AG20443 (cell line): ENCODE measurements around the gene PLOD3.

Experiments
- DNase-seq: peaks from one replicate; pipeline ENCODE4 v3.0.0; 2012; ENCODE audit warnings: low spot score, mixed read lengths

The PLOD3 gene

DNA sequence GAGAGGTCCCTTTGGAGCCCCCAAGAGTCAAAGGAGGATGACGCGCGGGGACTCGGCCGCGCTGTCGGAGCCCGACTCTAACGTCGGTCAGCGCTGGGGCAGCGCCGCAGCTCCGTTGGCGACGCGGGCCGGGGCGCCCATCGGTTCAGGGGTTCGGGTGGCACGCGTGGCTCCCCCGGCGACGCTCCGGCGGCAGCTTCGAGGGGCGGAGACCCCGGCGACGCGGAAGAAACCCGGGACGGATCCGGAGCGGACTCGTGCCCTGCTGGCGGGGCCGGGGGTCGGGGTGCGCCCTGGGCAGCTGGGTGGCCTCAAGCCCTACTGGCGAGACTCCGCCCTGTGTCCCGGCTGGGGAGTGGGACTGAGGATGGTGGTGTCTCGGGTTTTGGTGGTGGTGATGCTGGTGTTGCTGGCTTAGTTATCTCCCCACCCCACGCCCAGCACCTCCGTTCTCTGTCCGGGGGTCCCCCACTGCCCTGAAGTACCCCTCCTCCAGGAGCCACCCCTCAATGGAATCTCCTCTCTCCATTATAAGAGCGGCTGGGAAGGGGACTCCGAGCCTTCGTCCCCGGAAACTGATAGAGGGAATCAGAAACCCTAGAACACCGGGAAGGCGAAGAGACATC, 37.1 kb downstream of the PLOD3 start, which contains the start of gene NAT16:
TSS of gene NAT16 (minus strand) at position 164 of the 626 bp plus-strand sequence. CDS start 5,486 bp downstream, outside the sequence.
- DNase-seq = no peak

DNA sequence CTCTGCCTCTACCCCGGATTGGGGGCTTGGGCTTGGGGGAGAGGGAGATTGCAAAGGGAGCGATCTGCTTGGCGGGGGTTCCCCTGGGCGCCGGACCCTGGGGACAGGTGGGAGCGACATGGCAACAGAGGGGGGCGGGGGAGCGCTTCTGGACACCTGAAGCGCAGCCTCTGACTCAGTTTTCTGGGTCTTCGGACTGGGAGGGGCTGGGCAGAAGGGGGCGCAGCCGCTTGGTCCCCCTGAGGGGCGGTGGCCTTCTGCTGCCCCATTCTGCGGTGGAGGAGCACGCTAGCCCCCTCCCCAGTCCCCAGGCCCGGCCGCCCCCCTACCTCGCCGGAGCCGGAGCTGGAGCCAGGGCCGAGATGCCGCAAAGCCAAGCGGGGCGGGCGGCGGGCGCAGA, 37.7 kb downstream of the PLOD3 start:
- no peak for DNase-seq

DNA sequence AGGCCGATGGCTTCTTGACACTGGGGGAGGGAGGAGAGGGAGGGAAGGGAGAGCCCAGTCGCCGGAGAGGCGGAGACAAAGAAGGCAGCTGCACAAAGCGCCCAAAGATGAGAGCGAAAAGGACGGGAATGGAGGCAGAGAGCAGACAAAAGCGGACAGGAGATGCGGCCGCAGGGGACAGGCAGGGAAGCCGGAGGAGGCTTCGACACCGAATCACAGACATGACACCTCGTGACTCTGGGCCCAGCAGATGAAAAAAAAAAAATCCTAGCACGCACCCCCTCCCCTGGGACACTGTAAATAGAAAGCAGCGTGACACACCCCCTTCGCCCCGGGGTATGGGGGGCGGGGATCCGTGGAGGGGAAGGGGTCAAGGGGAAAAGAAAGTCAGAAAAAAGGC, 38.3 kb downstream of the PLOD3 start:
- no peak for DNase-seq

DNA sequence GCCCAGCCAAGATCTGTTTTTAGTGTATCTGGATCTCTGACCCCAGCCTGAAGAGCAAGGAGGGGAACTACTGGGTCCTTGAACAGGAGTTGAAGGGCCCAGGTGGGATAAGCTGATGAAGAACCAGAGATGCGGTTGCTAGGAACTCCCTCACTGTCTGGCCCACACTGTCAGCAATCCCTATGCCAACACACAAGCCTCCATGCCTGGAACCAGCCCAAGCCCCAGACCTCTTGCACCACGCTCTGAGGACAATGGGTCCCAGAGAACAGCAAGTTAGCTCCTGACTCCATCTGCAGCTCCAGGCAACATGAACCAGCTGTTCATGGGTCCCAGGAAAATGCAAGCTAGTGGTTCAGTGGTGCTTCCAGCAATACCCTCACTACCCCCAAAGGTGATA, 39.7 kb downstream of the PLOD3 start:
- DNase-seq = no peak

DNA sequence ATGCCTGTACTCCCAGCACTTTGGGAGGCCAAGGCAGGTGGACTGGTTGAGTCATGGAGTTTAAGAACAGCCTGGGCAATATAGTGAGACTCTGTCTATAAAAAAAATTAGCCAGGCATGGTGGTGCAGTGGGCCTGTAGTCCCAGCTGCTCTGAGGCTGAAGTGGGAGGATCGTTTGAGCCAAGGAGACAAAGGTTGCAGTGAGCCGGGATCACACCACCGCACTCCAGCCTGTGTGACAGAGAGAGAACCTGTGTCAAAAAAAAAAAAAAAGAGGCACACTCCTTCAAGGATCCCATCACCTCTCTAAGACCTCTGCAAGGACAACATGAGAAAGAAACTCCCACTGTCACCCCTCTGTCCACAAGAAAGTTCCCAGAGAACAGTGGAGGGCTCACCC, 41.7 kb downstream of the PLOD3 start:
- DNase-seq = no peak

DNA sequence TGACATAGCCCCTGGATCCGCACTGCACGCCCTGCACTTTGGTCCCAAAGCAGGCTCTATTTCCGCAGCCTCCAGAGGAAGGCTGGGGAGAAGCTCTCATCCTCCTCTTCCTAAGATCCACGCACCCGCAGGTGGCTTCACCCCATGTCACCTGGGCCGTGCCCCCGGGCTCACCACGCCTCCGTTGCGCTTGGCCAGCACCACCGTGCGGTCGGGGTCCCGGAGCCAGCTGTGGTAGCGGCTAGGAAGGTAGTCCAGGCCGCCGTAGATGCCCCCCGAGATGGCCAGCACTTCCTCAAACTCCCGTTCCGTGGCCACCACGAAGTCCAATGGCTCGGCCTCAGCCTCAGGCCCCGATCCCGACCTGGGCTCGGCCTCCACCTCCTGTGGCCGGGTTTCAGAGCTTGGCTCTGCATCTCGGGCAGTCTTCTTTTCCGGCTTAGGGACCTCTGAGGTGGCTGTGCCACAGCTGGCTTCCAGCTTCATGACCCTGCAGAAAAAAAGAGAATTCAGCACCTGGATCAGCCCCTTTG, 43.0 kb downstream of the PLOD3 start:
- DNase-seq = no peak

DNA sequence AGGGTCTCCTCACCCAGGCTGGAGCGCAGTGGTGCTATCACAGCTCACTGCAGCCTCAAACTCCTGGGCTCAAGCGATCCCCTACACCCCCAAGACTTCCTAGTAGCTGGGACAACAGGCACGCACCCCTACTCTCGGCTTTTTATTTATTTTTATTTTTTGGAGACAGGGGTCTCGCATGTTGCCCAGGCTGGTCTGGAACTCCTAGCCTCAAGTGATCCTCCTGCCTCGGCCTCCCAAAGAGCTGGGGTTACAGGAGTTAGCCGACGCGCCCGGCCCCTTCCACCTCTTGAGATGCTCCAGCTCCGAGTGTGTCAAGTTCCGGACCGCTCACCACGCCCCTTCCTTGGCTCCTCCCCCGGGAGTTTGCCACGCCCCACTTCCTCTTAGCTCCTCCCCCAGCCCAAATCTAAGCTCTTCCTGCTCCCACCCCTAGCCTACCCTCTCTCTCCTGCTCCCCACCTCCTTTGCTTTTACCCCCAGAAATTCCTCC, 43.6 kb downstream of the PLOD3 start:
- DNase-seq = peak; percentile 71

DNA sequence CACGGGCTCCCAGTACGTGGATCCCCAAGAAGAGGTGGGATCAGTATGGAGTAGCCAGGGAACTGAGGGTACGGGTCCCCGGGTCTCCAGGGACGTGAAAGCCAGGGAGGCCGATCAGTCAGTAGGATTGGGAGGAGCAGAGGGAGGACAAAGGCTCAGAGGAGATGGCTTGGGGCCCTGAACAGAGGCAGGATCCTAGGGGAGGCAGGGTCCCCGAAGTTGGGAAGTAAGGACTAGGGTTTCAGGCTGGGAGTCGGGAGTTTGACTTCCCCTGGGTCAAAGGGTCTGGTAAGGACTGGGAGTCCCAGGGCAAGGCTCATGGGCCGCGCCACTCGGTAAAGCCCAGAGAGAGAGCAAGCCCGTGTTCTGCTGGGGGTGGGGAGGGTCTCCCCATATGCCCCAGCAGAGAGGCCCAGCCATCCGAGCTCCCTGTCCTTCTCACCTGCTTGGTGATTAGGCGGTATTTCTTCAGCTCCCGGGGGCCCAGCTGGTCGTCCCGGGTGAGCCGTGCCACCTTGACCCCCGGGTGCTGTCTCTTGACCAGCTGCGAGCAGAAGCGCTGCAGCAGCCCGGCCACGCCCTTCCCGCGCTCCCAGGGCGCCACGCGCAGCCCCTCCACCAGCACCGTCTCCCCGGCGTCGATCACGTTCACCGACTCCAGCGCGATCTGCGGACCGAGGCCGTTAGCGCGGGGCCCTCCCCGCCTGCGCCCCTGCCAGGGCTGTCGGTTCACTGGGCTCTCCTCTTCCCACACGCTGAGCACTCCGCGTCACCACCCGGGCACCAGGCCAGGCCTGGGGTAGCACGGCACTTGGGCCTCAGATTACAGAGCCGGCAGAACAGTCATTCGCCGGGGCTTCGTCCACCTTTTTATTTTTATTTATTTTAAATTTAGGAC, 44.3 kb downstream of the PLOD3 start:
- DNase-seq = peak; percentile 85

DNA sequence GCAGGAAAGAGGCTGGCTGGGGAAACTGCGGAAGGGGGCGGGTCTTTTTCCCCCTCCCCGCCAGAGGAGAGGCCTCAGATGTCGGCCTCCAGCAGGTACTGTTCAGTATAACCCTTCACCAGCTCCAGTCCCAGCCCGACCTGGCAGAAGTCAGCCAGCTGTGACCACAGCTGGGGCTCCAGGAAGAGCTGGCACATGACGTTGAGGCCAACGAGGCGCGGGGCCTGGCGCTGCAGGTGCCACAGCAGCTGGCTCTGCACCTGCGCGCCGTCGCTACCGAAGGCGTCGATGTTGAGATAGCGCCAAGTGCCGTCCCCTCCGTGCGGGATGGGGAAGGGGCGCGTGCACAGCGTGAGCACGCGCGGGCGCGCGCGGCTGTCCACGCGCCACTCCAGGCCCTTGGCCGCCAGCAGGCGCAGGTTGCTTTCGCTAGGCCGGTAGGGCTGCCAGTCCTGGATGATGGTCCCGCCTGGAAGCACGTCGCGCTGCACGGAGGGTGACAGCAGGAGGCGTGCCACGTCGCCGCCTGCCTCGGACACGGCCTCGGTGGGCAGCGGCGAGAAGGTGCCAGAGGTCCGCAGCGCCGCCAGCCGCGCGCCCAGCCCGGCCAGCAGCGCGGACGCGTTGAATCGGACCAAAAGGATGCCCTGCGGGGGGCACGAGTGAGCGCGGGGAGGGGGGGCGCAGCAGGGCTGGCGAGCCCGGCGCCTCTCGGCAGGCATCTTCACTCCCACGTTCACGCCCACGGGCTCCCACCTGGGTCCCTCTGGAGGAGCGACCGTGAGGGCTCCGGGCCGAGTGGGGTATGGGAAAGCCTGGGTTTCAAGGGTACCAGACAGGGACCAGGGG, 45.2 kb downstream of the PLOD3 start:
- no peak for DNase-seq

DNA sequence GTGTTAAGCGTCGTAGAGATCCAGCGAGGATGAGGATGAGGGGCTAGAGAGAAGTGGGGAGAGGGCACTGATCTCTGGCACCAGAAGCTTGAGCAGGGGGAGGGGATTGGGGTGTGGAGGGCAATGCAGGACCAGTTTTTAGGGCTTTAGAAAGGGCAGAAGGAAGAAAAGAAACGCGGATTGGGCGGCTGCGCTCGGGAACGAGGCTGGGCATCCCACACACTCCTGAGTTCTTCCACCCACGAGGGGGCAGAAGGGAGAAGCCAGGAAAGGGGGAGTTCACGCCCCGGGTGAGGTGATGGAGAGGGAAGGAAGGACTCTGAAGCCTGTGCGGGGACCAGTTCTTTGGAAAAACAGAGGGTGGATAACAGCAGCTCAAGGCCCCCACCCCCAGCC, 45.9 kb downstream of the PLOD3 start:
- no peak for DNase-seq

DNA sequence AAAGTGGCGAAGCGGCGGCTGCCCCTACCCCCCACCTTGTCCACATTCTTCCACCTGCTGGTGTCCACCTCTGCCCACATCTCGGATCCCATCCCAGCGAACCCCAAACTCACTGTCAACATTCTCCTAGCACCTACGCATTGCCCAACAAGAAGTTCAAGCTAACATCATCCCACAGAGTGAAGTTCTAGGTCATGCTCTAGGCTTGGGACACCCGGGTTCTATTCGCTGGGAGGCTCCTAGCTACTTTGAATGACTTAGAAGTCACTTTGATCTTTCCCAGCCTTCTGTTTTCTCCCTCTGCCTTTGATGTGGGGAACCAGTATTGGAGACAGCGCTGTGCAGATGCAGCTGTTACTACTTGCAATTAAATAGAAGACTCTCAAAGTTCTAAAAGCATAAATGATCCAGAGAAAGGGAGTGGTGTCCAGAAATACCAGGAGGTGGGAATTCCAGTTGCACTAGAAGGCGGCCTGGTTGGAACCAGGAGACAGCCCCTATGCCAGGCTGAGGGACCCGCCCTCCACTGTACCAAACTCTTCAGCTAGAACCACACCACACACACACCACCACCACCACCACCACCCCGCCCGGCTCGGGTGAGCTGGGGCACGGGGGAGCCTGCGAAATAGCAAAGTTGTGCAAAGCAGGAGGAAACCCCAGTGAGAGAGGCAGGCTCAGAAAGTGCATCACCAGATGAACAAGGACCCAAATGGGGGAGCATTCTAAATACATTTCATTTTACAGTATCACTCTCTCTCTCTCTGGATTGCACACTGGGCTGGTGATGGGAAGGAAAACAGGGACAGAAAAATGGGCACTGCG, 46.6 kb downstream of the PLOD3 start:
- DNase-seq = no peak

DNA sequence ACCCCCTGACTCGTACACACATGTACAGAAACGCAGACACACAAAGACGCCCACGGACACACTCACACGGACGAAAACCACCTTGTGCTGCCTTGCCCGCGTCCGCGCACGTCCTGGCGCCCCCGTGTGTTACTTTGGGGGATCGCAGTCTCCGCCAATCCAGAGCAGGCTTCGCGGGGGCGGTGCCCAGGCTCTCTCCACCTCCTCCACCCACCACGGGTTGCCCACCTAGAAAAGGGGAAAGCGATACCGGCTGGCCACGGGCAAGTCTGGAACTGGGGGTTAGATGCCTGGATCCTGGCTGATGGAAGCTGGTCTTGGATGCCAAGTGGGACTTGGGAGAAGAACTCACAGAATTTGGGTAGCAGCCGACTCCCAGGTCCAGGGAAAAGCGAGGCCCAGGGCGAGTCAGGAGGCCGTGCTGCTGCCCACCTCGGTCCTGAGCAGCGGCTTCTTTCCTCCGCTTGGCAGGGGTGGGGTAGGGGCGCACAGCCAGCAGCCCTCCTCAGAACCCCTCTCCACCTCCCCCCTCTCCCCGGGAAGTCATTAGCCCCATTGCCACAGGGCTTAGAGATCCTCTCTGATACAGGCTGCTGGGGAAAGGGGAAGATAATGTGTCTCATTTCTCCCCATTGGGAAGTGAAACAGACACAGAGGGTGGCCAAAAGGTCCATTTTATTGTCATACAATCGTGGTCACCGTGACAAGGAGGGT, 47.4 kb downstream of the PLOD3 start:
- peak; percentile 81 for DNase-seq

DNA sequence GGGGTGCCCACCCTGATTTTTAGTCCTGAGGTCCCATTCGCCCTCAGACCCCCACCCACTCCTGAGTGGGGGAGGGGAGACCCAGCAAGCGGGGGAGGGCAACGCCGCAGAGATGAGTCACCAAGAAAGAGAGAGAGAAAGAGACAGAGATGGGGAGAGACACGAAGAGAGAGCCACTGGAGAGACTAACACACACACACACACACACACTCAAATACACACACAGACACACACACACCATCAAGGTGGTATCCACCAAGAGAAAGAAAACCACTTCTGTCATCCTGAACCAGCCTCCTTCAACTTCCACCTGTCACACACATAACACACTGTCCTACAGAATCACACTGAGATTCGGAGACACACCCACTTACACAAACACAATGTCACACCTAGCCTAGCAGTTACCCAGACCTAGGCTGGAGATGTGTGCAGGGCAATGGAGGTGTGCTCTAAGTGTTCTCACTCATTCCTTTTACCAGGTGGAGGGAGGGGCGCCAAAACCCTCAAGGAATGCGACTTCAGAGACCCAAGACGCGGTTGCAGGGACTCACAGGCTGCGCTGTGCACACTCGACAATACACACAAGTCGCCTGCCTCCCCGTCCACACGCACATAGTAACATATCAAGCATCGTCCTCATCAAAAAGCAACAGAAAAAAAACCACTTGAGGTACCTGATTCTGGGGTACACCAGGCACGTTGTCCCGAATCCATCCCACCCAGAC, 48.1 kb downstream of the PLOD3 start:
- DNase-seq = no peak

DNA sequence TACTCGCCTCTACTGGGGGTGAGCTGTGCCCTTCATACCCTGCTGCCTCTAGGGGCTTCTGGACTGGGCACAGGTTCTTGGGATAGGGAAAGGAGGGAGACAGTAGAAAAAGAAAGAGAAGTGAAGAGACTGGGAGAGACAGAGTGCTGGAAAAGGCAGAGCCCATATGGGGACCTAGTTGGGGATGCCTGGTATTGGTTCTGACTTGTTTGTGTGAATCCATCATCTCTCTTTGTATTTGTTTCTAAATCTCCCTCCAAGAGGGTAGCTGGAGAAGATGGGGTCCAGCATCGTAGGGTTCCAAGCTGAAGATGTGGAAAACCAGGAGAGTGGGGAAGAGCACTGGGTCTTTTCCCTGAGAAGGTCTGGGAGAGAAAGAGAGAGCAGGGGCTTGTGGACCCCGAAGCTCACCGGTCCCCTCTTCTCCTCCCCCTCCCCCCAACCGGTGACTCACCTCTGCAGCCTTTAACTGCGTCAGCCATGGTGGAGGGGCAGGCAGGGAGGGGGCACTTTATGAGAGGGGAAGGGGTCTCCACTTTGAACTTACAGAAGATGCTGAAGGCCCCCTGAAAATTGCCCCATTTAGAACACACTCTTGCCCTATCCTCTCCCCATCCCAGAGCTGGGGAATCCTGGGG, 48.9 kb downstream of the PLOD3 start:
- DNase-seq = no peak

DNA sequence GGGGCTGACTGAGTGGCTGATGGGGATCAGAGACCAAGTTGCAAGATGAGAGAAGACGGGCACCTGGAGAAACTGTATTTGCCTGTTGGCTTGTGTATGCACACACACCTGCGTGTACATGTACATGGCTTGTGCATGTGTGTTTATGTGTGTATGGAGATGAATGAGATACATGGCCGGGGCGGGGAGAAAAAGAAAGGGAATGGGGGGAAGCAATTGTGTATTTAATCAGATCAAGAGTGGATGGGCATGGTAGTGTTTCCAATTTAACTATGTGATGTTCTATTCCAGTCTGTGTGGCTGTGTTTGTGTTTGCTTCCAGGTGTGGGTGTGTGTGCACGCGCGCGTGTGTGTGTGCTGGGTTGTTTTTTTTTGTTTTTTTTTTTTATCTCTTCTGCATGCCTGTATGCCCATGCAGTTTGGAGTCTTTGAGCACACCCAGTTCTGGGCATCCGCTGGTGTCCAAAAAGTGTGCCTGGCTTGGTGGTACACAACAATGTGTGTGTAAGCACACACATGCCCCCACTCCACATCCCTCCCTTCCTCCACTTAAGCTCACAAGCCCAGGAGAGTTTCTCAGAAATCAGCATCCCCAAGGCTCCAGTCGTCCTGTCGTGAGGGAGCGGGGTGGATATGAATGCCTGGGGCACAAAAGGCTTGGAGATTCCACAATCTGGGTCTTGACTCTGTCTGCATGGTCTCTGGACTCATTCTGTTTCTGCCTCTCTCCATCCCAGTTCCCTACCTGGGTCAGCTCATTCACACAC, 49.6 kb downstream of the PLOD3 start:
- no peak for DNase-seq

DNA sequence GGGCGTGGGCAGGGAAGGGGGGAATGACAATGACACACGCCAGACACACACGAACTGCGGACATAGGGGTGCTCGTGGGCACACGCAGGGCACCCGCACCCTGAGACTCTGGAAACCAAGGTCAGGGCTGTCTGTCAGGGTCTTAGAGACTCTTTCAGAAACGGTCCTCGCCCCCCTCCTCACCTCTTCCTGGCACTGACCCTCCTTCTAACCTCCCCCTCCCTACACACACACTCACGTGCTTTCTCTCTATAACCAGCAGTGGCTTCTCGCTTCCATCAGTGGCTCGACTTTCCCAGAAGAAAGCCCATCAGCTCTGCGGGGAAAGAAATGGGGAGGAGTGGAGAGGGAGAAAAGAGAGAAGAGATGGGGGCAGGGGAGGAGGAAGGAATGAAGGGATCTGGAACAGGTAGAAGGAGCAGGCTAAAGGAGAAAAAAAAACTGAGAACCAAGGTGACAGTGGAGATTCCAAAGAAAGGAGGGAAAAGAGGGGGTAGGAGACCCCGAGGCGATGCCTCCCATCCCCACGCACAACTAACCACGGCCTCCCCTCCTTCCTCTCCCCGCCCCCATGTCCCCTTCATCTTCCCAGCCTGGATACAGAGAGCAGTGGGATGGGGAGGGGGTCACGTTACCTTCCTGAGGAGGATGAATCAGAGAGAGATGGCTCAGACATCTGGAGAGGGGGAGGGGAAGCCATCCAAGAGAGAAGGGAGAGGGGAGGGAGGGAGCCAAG, 50.3 kb downstream of the PLOD3 start:
- no peak for DNase-seq

DNA sequence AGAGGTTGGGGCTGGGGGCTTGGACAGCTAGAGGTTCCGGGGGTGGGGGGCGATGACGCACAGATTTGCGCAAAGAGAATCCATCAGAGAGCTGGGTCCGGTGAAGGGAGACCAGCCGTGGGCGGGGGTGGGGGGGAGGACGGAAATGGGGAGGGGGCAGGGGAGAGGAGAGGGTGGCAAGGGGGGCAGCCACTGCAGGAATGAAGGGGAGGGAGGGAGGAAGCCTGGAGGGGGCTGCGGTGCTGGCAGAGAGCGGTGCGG, 50.8 kb downstream of the PLOD3 start:
- no peak for DNase-seq

DNA sequence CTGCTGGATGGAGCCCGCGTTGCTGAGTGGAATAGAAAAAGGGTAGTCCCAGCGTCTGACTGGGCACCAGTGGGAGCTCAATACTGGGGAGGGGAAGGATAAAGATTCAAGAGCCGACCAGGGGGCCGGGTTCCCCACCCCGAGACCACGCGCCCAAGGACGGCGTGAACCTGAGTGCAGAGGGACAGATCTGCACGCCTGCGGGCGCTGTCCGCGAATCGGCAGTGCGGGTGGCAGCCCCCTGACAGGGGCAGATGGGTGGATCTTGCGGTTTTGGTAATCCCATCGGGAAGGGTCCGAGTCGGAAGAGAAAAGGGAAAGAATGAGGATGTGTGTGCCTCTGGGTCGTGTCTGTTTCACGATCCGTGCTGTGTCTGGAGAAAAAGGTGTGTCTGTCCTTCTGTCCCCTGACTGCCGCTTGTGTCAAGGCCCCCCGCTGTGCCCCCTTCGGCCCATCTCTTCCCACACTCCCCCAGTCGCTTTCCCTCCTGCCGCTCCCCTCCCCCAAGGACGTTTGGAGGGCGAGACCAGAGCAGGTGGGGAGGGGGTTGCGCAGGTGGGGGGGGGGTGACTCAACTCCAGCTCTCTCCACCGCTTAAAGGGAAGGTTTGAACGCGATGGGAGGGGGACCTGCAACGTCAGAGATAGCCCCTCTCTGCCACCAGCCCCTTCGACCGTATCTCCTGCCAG, 51.3 kb downstream of the PLOD3 start:
- no peak for DNase-seq
